Lung (tissue), 12 donors: ENCODE measurements around the gene SNX25. TPM values are rescaled to one million over a fixed set of nuclear protein-coding genes. Genes with fewer than 3 reads are reported as not detected.
A peak's percentile ranks its signal among the peaks of the same experiment; 100 is the strongest.
"Not testable (repeated sequence)": the region's sequence is repeated elsewhere in the genome, so short reads cannot be mapped to it uniquely, and the experiment has no call there.

ENCODE experiments used
- ATAC-seq: fragments of 200-7000 bp; cut with Tn5 transposase; one replicate; pipeline ENCODE4 v1.9.1; 2020; ENCODE audit warnings: moderate number of reproducible peaks; ENCODE audit not compliant: insufficient read depth, low FRiP score
- DNase-seq, 3 donors: peaks; one replicate each; pipeline ENCODE4 v3.0.0-alpha.2; 2013 to 2017
- H3K27ac ChIP-seq, 2 donors: one replicate each; pipeline ENCODE4 v1.5.1; 2013; ENCODE audit warnings: mild to moderate bottlenecking in 2 of 2, moderate library complexity in 2 of 2, control low read depth in 1 of 2, inconsistent platforms in 1 of 2, low read depth in 1 of 2, low read length in 1 of 2
- H3K27me3 ChIP-seq, 3 donors: one replicate each; pipeline ENCODE4 v1.5.1; 2013; ENCODE audit warnings: low read length in 2 of 3; ENCODE audit not compliant: control insufficient read depth in 3 of 3, insufficient read depth in 3 of 3
- H3K36me3 ChIP-seq, 4 donors: one replicate each; pipeline ENCODE4 v1.5.1; 2013; ENCODE audit warnings: low read length in 4 of 4, mild to moderate bottlenecking in 1 of 4, moderate library complexity in 1 of 4; ENCODE audit not compliant: control insufficient read depth in 4 of 4, insufficient read depth in 4 of 4
- H3K4me1 ChIP-seq, 5 donors: one replicate each; pipeline ENCODE4 v1.5.1; 2013; ENCODE audit warnings: low read length in 5 of 5, mild to moderate bottlenecking in 2 of 5, moderate library complexity in 1 of 5; ENCODE audit not compliant: control insufficient read depth in 5 of 5, insufficient read depth in 5 of 5
- H3K4me3 ChIP-seq: one replicate; pipeline ENCODE4 v1.5.1; 2013; ENCODE audit warnings: mild to moderate bottlenecking, control low read depth, moderate library complexity
- H3K9ac ChIP-seq, 2 donors: one replicate each; pipeline ENCODE4 v1.5.1; 2013; ENCODE audit warnings: low read length in 2 of 2, control low read depth in 1 of 2; ENCODE audit not compliant: insufficient read depth in 1 of 2
- H3K9me3 ChIP-seq, 4 donors: one replicate each; pipeline ENCODE4 v1.5.1; 2013; ENCODE audit warnings: low read length in 3 of 4, mild to moderate bottlenecking in 1 of 4, moderate library complexity in 1 of 4; ENCODE audit not compliant: control insufficient read depth in 4 of 4, insufficient read depth in 3 of 4
- whole genome bisulfite sequencing, 2 donors: extraction: QIAGEN DNeasy Blood & Tissue Kit; methylation state at CpG; one replicate each; pipeline ENCODE4 v1.1.7; 2013; 5-methylcytosine and 5-hydroxymethylcytosine counted together
- polyA plus RNA-seq, 2 donors: library from polyadenylated mRNA; stranded (reverse); fragments of 200-250 nt; gene quantifications; one replicate each; pipeline ENCODE4 v1.2.1, GENCODE V29; 2013
- total RNA-seq, 2 donors: library from RNA; depleted of rRNA in 1 of 2; stranded (reverse); fragments of >200 nt in 1 of 2; gene quantifications; one replicate each; pipeline ENCODE4 v1.2.1, GENCODE V29; 2014 to 2021
- TF ChIP-seq, protein P1 (sequence below): IDR thresholded peaks from 2 replicates; pipeline ENCODE4 v1.5.1; 2012; ENCODE audit warnings: mild to moderate bottlenecking; ENCODE audit errors: control extremely low read depth, extremely low read depth
- donor health status: control.
- donor health status: control.
- donor health status: Bipolar disorder and iron deficiency.
- donor health status: healthy.
- donor health status: DM: yes; HTN: yes; CAD: no.

Gene SNX25
- total and polyA plus RNA-seq, 4 donors, result 16.8 to 95.4 (median 49.3) TPM

DNA sequence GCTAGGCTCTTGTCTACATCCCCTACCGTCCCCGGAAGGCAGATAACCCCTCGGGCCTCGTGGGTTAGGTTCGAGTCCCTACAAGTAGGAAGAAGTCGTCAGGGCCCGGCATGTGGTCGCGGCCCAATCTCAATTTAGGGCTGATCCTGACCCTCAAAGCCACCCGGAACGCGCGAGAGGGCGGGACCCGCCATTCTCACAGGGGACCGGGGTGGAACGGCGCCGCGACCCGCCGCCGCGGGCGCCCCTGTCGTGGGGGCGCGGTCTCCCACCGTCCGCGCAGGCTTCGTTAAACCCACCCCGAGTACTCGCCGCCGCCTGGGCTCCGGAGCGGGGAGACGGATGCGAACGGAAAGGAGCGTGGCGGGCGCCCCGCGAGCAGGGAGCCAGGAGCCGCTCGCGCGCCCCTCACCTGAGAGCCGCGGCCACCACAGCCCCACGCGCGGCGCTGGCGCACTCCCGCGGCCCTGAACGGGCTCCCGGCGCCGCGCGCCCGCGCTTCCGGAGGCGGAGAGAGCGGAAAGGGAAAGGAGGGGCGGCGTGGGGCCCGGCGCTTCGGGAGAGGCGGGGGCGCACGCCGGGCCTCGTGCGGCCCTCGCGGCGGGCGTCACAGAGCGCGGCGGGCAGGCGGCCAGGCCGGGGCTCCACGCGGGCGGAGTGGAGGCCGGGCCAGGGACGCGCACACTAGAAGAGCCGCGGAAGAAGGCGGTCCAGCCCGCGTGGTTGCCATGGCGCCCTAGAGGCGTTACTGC, 5.7 kb upstream of the SNX25 start, which contains the start of gene CFAP97:
Gene CFAP97 (minus strand): TSS at position 515 of the 752 bp plus-strand sequence. CDS start 12,804 bp downstream, outside the sequence.
- H3K4me1 ChIP-seq, result peaks cover 0 to 14% (median 5%) of the 10 kb centered on the region in 5 donors

DNA sequence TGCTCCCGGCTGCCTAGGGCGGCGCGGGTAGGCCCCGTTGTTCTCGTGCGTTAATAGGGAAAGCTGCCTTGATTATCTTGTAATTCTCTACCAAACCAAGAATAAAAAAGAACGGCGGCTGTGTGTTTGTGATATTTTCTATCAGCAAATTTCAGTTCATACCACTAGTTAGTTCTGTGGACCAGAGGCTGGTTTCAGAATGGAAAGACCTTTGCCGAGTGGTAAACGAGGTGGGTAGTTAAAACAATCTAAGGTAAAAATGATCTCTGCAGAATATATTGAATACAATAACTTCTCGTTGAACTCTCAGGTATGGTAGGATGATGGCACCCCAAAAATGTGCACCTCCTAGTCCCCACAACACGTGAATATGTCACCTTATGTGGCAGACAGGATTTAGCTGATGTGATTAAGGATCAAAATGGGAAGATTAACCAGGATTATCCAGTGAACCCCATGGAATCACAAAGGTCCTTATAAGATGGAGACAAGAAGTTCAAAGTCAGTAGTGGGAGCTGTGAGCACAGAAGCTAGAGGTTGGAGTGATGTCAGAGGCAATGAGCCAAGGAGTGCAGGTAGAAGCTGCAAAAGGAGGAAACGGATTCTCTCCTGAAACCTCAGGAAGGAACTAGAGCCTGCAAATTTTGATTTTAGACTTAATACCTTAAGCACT, 5.0 kb upstream of the SNX25 start:
- Histone ChIP-seq H3K27ac (peak overlapping the region; percentile 96 to 98), H3K9me3 (no peaks in the 10 kb centered on the region), H3K27me3 (no peaks in the 10 kb centered on the region), H3K36me3 (peaks cover 0 to 1% (median 0%) of the 10 kb centered on the region in 4 donors), H3K4me3 (peak overlapping the region; percentile 72), H3K4me1 (peaks cover 0 to 20% (median 5%) of the 10 kb centered on the region in 5 donors), H3K9ac (peak overlapping the region; percentile 47 to 86)
- TF ChIP-seq, protein P1, sequence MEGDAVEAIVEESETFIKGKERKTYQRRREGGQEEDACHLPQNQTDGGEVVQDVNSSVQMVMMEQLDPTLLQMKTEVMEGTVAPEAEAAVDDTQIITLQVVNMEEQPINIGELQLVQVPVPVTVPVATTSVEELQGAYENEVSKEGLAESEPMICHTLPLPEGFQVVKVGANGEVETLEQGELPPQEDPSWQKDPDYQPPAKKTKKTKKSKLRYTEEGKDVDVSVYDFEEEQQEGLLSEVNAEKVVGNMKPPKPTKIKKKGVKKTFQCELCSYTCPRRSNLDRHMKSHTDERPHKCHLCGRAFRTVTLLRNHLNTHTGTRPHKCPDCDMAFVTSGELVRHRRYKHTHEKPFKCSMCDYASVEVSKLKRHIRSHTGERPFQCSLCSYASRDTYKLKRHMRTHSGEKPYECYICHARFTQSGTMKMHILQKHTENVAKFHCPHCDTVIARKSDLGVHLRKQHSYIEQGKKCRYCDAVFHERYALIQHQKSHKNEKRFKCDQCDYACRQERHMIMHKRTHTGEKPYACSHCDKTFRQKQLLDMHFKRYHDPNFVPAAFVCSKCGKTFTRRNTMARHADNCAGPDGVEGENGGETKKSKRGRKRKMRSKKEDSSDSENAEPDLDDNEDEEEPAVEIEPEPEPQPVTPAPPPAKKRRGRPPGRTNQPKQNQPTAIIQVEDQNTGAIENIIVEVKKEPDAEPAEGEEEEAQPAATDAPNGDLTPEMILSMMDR, result no peak
- WGBS, 2 donors, result 4 to 6% methylated on average over 14 of the region's 14 CpGs
- peak in 2 of 3 donors; percentile 45 to 47 for DNase-seq
- no peak for ATAC-seq

More for the DNA sequence above, 5.7 kb upstream of the SNX25 start, which contains the start of gene CFAP97:
- no peaks in the 10 kb centered on the region for H3K27me3 ChIP-seq
- peak; percentile 90 for ATAC-seq
- no peaks in the 10 kb centered on the region for H3K9me3 ChIP-seq
- peak; percentile 92 to 96 (median 93) for DNase-seq
- H3K4me3 ChIP-seq, result peak within 1 kb of the TSS; percentile 72
- peak within 1 kb of the TSS; percentile 96 to 98 for H3K27ac ChIP-seq
- peak within 1 kb of the TSS; percentile 47 to 86 for H3K9ac ChIP-seq
- peaks cover 0 to 1% (median 0%) of the 10 kb centered on the region in 4 donors for H3K36me3 ChIP-seq
- 0% methylated on average over 90 to 103 of the region's 103 CpGs for WGBS, 2 donors
- TF ChIP-seq, protein P1, result no peak

DNA sequence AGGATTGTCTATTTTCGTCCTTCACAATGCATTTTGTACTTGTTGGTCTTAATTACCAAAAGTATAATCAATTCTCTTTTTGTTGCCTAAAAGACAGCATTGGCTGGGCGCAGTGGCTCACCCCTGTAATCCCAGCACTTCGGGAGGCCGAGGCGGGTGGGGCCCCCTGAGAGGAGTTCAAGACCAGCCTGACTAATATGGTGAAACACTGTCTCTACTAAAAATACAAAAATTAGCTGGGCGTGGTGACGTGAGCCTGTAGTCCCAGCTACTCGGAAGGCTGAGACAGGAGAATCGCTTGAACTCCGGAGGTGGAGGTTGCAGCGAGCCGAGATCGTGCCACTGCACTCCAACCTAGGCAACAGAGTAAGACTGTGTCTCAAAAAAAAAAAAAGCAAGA, 4.3 kb upstream of the SNX25 start:
- DNase-seq, H3K27me3 ChIP-seq, H3K9ac ChIP-seq, H3K27ac ChIP-seq, H3K36me3 ChIP-seq, ATAC-seq, H3K4me3 ChIP-seq, H3K9me3 ChIP-seq: not testable (repeated sequence)
- H3K4me1 ChIP-seq, result peaks cover 0 to 20% (median 5%) of the 10 kb centered on the region in 5 donors
- 95 to 98% methylated on average over 13 of the region's 13 CpGs for WGBS, 2 donors
